ENCODE results near the gene GNGT1.

DNA sequence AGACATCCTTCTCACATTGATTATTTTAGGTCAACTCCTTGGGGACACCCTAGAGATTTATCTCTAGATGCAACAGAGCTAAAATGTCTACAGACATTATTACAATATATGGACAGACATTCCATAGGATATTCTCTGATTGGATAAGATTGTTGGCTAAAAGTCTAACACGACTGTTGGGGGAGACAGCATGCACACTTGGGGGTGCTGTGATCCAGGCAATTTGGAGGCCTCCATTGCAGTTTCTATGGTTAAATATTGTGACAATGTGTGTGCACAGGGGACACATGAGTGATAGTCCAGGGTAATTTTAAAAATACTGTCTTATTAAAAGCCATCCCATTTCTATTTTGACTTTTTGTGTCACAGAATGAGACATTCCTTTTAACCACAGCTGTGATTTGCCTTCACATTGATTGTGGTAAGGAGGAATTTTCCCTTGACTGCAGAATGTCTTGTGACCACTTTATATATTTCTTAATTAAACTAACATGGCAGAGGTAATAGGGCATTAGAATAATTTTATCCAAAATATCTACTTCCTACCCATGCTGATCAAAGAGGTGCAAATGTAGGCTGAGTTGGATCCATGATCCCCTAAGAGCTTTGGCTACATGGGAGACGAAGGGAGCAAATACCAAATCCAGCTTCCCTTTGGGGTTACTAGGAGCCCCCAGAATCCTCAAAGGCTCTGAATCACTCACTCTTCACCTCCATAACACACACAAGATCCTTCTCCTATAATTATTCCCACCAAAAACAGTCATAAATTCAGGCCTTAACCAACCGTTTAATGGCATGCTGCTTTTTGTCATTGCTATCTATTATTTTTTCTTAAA is 23.1 kb upstream of the GNGT1 start:
- TF ChIP-seq, protein P1, sequence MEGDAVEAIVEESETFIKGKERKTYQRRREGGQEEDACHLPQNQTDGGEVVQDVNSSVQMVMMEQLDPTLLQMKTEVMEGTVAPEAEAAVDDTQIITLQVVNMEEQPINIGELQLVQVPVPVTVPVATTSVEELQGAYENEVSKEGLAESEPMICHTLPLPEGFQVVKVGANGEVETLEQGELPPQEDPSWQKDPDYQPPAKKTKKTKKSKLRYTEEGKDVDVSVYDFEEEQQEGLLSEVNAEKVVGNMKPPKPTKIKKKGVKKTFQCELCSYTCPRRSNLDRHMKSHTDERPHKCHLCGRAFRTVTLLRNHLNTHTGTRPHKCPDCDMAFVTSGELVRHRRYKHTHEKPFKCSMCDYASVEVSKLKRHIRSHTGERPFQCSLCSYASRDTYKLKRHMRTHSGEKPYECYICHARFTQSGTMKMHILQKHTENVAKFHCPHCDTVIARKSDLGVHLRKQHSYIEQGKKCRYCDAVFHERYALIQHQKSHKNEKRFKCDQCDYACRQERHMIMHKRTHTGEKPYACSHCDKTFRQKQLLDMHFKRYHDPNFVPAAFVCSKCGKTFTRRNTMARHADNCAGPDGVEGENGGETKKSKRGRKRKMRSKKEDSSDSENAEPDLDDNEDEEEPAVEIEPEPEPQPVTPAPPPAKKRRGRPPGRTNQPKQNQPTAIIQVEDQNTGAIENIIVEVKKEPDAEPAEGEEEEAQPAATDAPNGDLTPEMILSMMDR (IDR thresholded peaks at IDR 0.05): no peak
- no peak for TF ChIP-seq EZH2phosphoT487 (IDR thresholded peaks at IDR 0.05)

Data from neural progenitor cell (in vitro differentiated cells).